Smooth muscle cell (in vitro differentiated cells): ENCODE measurements around the gene PSORS1C2. TPM values are rescaled to one million over a fixed set of nuclear protein-coding genes. Genes with fewer than 3 reads are reported as not detected.

Source experiments
- DNase-seq: peaks from one replicate; lab custom pipeline; 2025; ENCODE audit not compliant: unreplicated experiment; lab: John Stamatoyannopoulos, UW
- H2AFZ ChIP-seq: fragments of 200-600 bp; sonication (generic); 2 replicates; pipeline ENCODE4 v1.6.0; 2016; ENCODE audit warnings: antibody characterized with exemption, low read depth, mild to moderate bottlenecking
- H3F3A ChIP-seq: fragments of 200-600 bp; sonication (generic); 2 replicates; pipeline ENCODE4 v1.6.0; 2017; ENCODE audit warnings: antibody characterized with exemption, low read depth
- H3K27ac ChIP-seq: fragments of 200-600 bp; sonication (generic); 2 replicates; pipeline ENCODE4 v1.5.1; 2016; ENCODE audit warnings: low read depth, mild to moderate bottlenecking
- H3K27me3 ChIP-seq: fragments of 200-600 bp; sonication (generic); 2 replicates; pipeline ENCODE4 v1.6.1; 2016; ENCODE audit warnings: low read depth, mild to moderate bottlenecking
- H3K36me3 ChIP-seq: fragments of 200-600 bp; sonication (generic); 2 replicates; pipeline ENCODE4 v1.5.1; 2016; ENCODE audit warnings: low read depth
- H3K4me1 ChIP-seq: fragments of 200-600 bp; sonication (generic); 2 replicates; pipeline ENCODE4 v1.5.1; 2016; ENCODE audit warnings: low read depth
- H3K4me2 ChIP-seq: fragments of 200-600 bp; sonication (generic); 2 replicates; pipeline ENCODE4 v1.6.0; 2016; ENCODE audit warnings: mild to moderate bottlenecking
- H3K4me3 ChIP-seq: fragments of 200-600 bp; sonication (generic); 2 replicates; pipeline ENCODE4 v1.5.1; 2016; ENCODE audit warnings: mild to moderate bottlenecking
- H3K79me2 ChIP-seq: fragments of 200-600 bp; sonication (generic); 2 replicates; pipeline ENCODE4 v1.6.0; 2016; ENCODE audit warnings: low read depth, mild to moderate bottlenecking
- H3K9ac ChIP-seq: fragments of 200-600 bp; sonication (generic); 2 replicates; pipeline ENCODE4 v1.6.0; 2016; ENCODE audit warnings: low read depth
- H3K9me3 ChIP-seq: fragments of 200-600 bp; sonication (generic); replicated peaks from 2 replicates; pipeline ENCODE4 v1.5.1; 2016; ENCODE audit warnings: low read depth
- H4K20me1 ChIP-seq: fragments of 200-600 bp; sonication (generic); 2 replicates; pipeline ENCODE4 v1.6.0; 2016; ENCODE audit warnings: low read depth
- WGBS: methylation state at CpG from one replicate; pipeline ENCODE4 v1.1.7; 2016; ENCODE audit warnings: low lambda C conversion rate; 5-methylcytosine and 5-hydroxymethylcytosine counted together
- polyA plus RNA-seq: library from polyadenylated mRNA; unstranded; fragments of >200 nt; fragmentation: Nextera tagmentation; extraction: Ambion mirVana; gene quantifications from 2 replicates; pipeline ENCODE4 v1.2.1, GENCODE V29; 2016
- total RNA-seq: library from RNA; depleted of rRNA; stranded (reverse); fragments of >200 nt; gene quantifications from 2 replicates; pipeline ENCODE4 v1.2.3, GENCODE V29; 2014
- TF ChIP-seq, protein P1 (sequence below): fragments of 200-600 bp; sonication (generic); IDR thresholded peaks from 2 replicates; pipeline ENCODE4 v1.5.1; 2017; ENCODE audit warnings: borderline replicate concordance, mild to moderate bottlenecking, antibody characterized with exemption; ENCODE audit not compliant: insufficient read depth, poor library complexity, severe bottlenecking

PSORS1C2 gene
- total and polyA plus RNA-seq, 2 experiments from 2014 or later = 0.49 to 1.1 TPM

DNA sequence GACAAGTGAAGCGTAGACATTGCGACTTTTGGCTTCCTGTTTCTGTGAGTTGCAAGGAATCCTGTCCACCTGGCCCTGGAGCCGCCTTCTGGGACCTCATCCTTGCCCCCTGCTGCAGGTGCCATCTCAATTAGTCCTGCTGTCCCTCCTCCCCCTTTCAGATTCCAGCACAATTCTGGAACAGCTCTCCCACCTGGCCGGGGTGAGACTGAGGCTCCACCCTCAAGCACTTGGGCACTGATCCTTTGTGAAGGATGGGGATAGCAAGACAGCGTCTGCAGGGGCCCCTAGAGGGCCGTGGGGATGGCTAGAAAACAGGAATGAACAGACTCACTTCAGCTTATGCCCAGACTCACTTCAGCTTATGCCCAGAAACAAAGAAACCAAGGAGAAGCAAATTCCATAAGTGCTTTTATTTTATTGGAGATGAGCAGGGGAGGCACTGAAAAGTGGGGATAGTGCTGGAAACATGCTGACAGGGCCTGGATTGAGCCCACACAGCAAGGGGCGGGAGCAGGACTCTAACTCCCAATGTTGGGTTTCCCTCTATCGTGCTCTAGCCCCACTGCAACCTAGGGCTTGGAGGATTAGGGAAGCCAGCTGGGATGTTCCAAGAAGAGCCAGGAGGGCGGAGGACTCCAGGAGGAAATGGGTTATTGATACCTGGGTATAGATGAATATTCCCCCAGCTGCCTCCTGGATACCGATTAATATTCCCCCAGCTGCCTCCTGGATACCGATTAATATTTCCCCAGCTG lies 27.9 kb downstream of the PSORS1C2 start:
- H3K4me3 ChIP-seq = no peak overlapping the region
- no peak overlapping the region for H3K27ac ChIP-seq
- WGBS = 75% methylated on average over 11 of the region's 11 CpGs

DNA sequence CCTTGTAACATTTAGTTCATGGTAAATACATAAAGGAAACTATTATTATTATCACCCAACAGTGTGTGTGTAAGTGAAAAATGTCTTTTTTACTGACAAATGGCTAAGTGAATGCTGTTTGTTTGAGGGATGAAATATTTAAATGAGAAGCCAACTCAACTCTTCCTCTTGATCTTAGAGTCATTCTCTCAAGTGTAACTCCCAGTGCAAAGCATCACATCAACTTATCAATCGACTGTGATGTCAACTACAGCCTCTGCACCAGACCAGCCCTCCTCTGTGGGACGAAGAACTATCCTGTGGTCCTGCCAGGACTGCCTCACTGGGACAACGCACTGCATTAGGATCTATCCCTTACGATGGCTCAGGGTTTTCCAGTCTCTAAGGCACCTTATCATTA lies 31.8 kb downstream of the PSORS1C2 start:
- H3F3A ChIP-seq = no peaks in the 10 kb centered on the region
- 81% methylated on average over 4 of the region's 4 CpGs for WGBS
- no peak overlapping the region for H3K9ac ChIP-seq
- H3K4me2 ChIP-seq = no peak overlapping the region
- H3K27ac ChIP-seq = no peak overlapping the region
- H3K36me3 ChIP-seq = no peaks in the 10 kb centered on the region
- no peaks in the 10 kb centered on the region for H4K20me1 ChIP-seq
- DNase-seq = no peak
- no peak overlapping the region for H3K4me3 ChIP-seq
- no peak overlapping the region for H2AFZ ChIP-seq
- H3K9me3 ChIP-seq = no peaks in the 10 kb centered on the region
- TF ChIP-seq, protein P1, sequence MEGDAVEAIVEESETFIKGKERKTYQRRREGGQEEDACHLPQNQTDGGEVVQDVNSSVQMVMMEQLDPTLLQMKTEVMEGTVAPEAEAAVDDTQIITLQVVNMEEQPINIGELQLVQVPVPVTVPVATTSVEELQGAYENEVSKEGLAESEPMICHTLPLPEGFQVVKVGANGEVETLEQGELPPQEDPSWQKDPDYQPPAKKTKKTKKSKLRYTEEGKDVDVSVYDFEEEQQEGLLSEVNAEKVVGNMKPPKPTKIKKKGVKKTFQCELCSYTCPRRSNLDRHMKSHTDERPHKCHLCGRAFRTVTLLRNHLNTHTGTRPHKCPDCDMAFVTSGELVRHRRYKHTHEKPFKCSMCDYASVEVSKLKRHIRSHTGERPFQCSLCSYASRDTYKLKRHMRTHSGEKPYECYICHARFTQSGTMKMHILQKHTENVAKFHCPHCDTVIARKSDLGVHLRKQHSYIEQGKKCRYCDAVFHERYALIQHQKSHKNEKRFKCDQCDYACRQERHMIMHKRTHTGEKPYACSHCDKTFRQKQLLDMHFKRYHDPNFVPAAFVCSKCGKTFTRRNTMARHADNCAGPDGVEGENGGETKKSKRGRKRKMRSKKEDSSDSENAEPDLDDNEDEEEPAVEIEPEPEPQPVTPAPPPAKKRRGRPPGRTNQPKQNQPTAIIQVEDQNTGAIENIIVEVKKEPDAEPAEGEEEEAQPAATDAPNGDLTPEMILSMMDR = no peak
- H3K4me1 ChIP-seq = peaks cover 12% of the 10 kb centered on the region
- no peaks in the 10 kb centered on the region for H3K27me3 ChIP-seq
- no peaks in the 10 kb centered on the region for H3K79me2 ChIP-seq

More for the DNA sequence above, 27.9 kb downstream of the PSORS1C2 start:
- no peaks in the 10 kb centered on the region for H3K79me2 ChIP-seq
- H4K20me1 ChIP-seq = no peaks in the 10 kb centered on the region
- H3F3A ChIP-seq = peaks cover 8% of the 10 kb centered on the region
- no peak for DNase-seq
- H3K9ac ChIP-seq = no peak overlapping the region
- H3K4me1 ChIP-seq = peaks cover 24% of the 10 kb centered on the region
- no peaks in the 10 kb centered on the region for H3K27me3 ChIP-seq
- H3K4me2 ChIP-seq = no peak overlapping the region
- H3K36me3 ChIP-seq = no peaks in the 10 kb centered on the region
- no peak overlapping the region for H2AFZ ChIP-seq
- TF ChIP-seq, protein P1 = no peak
- no peaks in the 10 kb centered on the region for H3K9me3 ChIP-seq

DNA sequence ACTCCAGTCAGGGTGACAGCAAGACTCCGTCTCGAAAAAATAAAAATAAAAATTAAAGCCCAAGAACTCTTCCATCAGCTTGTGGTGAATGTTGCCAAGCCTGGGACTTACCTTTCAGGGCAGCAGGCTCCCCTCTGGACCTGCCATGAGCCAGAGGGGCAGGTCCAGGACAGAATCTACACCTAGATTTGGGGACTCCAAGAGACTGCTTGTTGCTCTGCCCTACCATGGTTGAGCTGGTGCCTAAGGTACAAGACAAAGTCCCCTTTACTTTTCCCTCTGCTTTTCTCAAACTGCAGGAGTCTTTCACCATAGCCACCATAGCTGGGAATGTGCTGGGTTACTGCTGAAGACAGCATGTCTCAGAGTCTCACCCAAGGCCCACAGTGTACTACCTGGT lies 35.7 kb downstream of the PSORS1C2 start:
- no peaks in the 10 kb centered on the region for H4K20me1 ChIP-seq
- H3K9me3 ChIP-seq = no peaks in the 10 kb centered on the region
- no peak overlapping the region for H3K9ac ChIP-seq
- no peak overlapping the region for H3K4me3 ChIP-seq
- no peaks in the 10 kb centered on the region for H3F3A ChIP-seq
- H3K27me3 ChIP-seq = no peaks in the 10 kb centered on the region
- no peak for DNase-seq
- no peaks in the 10 kb centered on the region for H3K36me3 ChIP-seq
- no peaks in the 10 kb centered on the region for H3K4me1 ChIP-seq
- no peak overlapping the region for H2AFZ ChIP-seq
- WGBS = 93% methylated on average over 2 of the region's 2 CpGs
- TF ChIP-seq, protein P1 = no peak
- H3K4me2 ChIP-seq = no peak overlapping the region
- no peak overlapping the region for H3K27ac ChIP-seq
- H3K79me2 ChIP-seq = no peaks in the 10 kb centered on the region

DNA sequence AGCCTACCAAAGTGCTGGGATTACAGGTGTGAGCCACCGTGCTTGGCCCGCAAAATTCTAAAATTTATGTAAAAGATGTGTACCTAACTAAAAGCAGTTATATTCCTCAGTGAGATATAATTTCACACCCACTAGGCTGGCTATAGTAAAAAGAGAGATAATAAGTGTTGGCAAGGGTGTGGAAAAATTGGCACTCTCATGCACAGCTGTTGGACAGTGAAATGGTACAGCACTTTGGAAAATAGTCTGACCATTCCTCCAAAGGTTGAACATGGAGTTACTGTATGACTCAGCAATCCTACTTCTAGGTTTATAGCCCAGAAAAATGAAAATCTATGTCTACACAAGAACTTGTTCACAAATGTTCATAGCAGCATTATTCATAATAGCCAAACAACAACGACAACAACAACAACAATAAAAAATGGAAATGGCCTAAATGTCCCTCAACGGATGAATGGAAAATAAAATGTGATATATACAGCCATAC lies 40.4 kb downstream of the PSORS1C2 start:
- Histone ChIP-seq H3K27ac (no peak overlapping the region), H3K4me3 (no peak overlapping the region), H2AFZ (no peak overlapping the region), H3K9me3 (no peaks in the 10 kb centered on the region), H3K79me2 (no peaks in the 10 kb centered on the region), H4K20me1 (no peaks in the 10 kb centered on the region), H3K27me3 (no peaks in the 10 kb centered on the region), H3K4me1 (no peaks in the 10 kb centered on the region), H3F3A (no peaks in the 10 kb centered on the region), H3K4me2 (no peak overlapping the region), H3K9ac (no peak overlapping the region), H3K36me3 (no peaks in the 10 kb centered on the region)
- TF ChIP-seq, protein P1 = no peak
- no peak for DNase-seq
- 97% methylated on average over 4 of the region's 4 CpGs for WGBS
